Progenitor cell of endocrine pancreas (in vitro differentiated cells): ENCODE results near the gene TRPM4. TPM values are rescaled to one million over a fixed set of nuclear protein-coding genes. Genes with fewer than 3 reads are reported as not detected.

Source experiments
- DNase-seq: peaks from one replicate; pipeline ENCODE4 v3.0.0; 2021; ENCODE audit warnings: low spot score; ENCODE audit not compliant: unreplicated experiment
- H3K27ac Mint-ChIP-seq: 2 replicates; pipeline ENCODE4 v1.8.0; 2021; ENCODE audit warnings: mild to moderate bottlenecking, moderate library complexity, mixed read lengths
- H3K27me3 Mint-ChIP-seq: 2 replicates; pipeline ENCODE4 v1.8.0; 2021; ENCODE audit warnings: mixed read lengths
- H3K36me3 Mint-ChIP-seq: 2 replicates; pipeline ENCODE4 v1.8.0; 2022; ENCODE audit warnings: mixed read lengths; ENCODE audit not compliant: insufficient read depth
- H3K4me1 Mint-ChIP-seq: 2 replicates; pipeline ENCODE4 v1.8.0; 2021; ENCODE audit warnings: low read depth, mixed read lengths
- H3K4me3 Mint-ChIP-seq: 2 replicates; pipeline ENCODE4 v1.8.0; 2021; ENCODE audit warnings: low read depth, mild to moderate bottlenecking, moderate library complexity, mixed read lengths
- H3K9me3 Mint-ChIP-seq: 2 replicates; pipeline ENCODE4 v1.8.0; 2021; ENCODE audit warnings: low read depth, mixed read lengths
- CTCF ChIP-seq: fragments of 200-600 bp; sonication (generic); IDR thresholded peaks from one replicate; pipeline ENCODE4 v1.5.0; 2021; ENCODE audit warnings: antibody characterized with exemption, mild to moderate bottlenecking; ENCODE audit not compliant: unreplicated experiment
- total RNA-seq: library from RNA; stranded (reverse); gene quantifications from 2 replicates; pipeline ENCODE4 v1.2.1, GENCODE V29; 2021

Gene TRPM4
- total RNA-seq, 1 donor from 2014 or later, result 16.9 TPM

GRCh38 chr19:49224879-49225278 is 67.3 kb downstream of the TRPM4 start:
- no peak overlapping the region for H3K27ac Mint-ChIP-seq
- no peaks in the 10 kb centered on the region for H3K9me3 Mint-ChIP-seq
- H3K36me3 Mint-ChIP-seq, result no peaks in the 10 kb centered on the region

GRCh38 chr19:49229416-49229815 is 71.8 kb downstream of the TRPM4 start:
- no peaks in the 10 kb centered on the region for H3K9me3 Mint-ChIP-seq
- no peak for TF ChIP-seq CTCF
- no peak overlapping the region for H3K27ac Mint-ChIP-seq
- no peak overlapping the region for H3K4me3 Mint-ChIP-seq
- no peaks in the 10 kb centered on the region for H3K4me1 Mint-ChIP-seq
- no peak for DNase-seq
- H3K36me3 Mint-ChIP-seq, result no peaks in the 10 kb centered on the region
- H3K27me3 Mint-ChIP-seq, result peaks cover 18% of the 10 kb centered on the region

More at GRCh38 chr19:49224879-49225278, 67.3 kb downstream of the TRPM4 start:
- no peak for DNase-seq
- Mint-ChIP-seq H3K4me3 (no peak overlapping the region), H3K27me3 (peaks cover 3% of the 10 kb centered on the region), H3K4me1 (no peaks in the 10 kb centered on the region)
- TF ChIP-seq CTCF, result peak; percentile 56

- no peak overlapping the region for H3K4me3 Mint-ChIP-seq
- H3K36me3 Mint-ChIP-seq, result no peaks in the 10 kb centered on the region
- H3K27me3 Mint-ChIP-seq, result peaks cover 32% of the 10 kb centered on the region
- H3K27ac Mint-ChIP-seq, result no peak overlapping the region
- no peaks in the 10 kb centered on the region for H3K9me3 Mint-ChIP-seq
- DNase-seq, result no peak
- no peak for TF ChIP-seq CTCF
- H3K4me1 Mint-ChIP-seq, result no peaks in the 10 kb centered on the region
These were observed 73.8 kb downstream of the TRPM4 start for GRCh38 chr19:49231389-49231788.

GRCh38 chr19:49231804-49232203 is 74.2 kb downstream of the TRPM4 start:
- H3K27me3 Mint-ChIP-seq, result peaks cover 37% of the 10 kb centered on the region
- TF ChIP-seq CTCF, result no peak
- H3K27ac Mint-ChIP-seq, result no peak overlapping the region
- no peak overlapping the region for H3K4me3 Mint-ChIP-seq
- H3K36me3 Mint-ChIP-seq, result no peaks in the 10 kb centered on the region
- no peaks in the 10 kb centered on the region for H3K9me3 Mint-ChIP-seq
- no peak for DNase-seq
- H3K4me1 Mint-ChIP-seq, result no peaks in the 10 kb centered on the region

GRCh38 chr19:49233163-49233562 is 75.6 kb downstream of the TRPM4 start:
- no peaks in the 10 kb centered on the region for H3K4me1 Mint-ChIP-seq
- no peak overlapping the region for H3K4me3 Mint-ChIP-seq

More at GRCh38 chr19:49233163-49233562, 75.6 kb downstream of the TRPM4 start:
- H3K27me3 Mint-ChIP-seq, result peaks cover 42% of the 10 kb centered on the region
- TF ChIP-seq CTCF, result no peak
- no peaks in the 10 kb centered on the region for H3K9me3 Mint-ChIP-seq
- DNase-seq, result no peak
- H3K36me3 Mint-ChIP-seq, result no peaks in the 10 kb centered on the region
- no peak overlapping the region for H3K27ac Mint-ChIP-seq
